ENCODE measurements around the gene SOAT2.

SOAT2 gene

DNA sequence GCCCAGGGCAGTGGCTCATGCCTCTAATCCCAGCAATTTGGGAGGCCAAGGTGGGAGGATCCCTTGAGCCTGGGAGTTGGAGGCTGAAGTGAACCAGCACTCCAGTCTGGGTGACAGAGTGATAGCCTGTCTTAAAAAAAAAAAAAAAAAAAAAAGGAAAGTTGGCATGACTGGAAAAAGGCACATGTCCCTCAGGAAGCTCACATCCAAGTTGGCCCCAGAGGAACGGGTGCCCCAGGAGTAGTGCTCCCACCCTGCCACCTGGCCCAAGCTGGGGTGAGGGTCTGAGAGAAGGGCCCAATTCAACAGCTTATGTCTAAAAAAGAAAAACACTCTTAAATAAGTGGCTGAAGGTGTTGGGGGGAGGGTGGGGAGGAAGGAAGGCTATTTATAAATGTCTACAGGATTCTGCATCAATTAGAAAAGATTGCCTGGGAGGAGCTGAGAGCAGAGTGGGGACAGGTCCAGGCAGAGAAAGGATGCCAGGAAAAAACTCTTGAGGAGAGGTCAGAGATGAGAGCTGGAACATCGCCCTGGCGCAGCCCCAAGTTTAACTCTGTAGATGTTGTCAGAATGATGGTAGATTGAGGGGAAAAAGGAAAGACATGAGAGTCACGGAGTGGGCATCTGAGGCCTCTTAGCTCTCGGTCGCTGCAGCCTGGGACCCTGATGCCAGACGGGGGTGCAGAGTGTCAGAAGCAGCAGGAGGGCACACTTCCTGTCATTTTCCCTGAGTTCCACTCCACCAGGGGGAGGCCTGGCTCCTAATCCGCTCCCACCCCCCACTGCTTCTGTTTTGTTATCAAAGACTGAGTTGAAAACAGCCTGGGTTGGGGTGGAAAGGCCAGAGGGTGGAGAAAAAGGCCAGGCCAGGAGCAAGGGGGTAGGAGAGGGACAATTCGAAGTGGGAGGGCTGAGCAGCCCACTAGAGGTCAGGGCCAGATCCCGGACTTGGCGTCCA is 31.4 kb upstream of the SOAT2 start:
- no peak for ATAC-seq
- Mint-ChIP-seq H3K27ac (peak overlapping the region; percentile 72), H3K36me3 (peaks cover 87% of the 10 kb centered on the region), H3K9me3 (no peaks in the 10 kb centered on the region), H3K4me1 (peaks cover 64% of the 10 kb centered on the region), H3K4me3 (no peak overlapping the region)
- no peak for DNase-seq (ENCODE audit: low spot score in 2 of 2)

DNA sequence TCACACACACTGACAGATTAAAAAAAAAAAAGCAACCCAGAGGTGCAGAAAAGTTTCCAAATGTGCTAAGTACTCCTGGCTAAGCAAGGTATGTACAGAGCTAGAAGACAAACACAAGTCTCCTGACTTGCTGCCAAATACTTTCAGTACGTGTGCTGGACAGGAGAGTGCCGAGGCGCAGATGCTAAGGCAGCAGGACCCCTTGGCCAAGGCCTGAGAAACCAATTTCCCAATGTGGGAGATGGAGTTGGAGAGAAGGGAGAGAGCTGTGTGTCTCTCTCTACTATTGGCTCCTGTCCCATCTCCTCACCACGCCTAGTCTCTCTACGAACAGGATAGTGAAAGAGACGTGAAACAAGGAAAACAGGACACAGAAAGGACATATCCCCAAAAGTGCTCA is 29.4 kb upstream of the SOAT2 start:
- DNase-seq (ENCODE audit: low spot score in 2 of 2) (no peak), ATAC-seq (no peak)
- peaks cover 78% of the 10 kb centered on the region for H3K36me3 Mint-ChIP-seq
- H3K4me3 Mint-ChIP-seq, result no peak overlapping the region
- peak overlapping the region; percentile 93 for H3K27ac Mint-ChIP-seq
- H3K4me1 Mint-ChIP-seq, result peaks cover 64% of the 10 kb centered on the region
- no peaks in the 10 kb centered on the region for H3K9me3 Mint-ChIP-seq

DNA sequence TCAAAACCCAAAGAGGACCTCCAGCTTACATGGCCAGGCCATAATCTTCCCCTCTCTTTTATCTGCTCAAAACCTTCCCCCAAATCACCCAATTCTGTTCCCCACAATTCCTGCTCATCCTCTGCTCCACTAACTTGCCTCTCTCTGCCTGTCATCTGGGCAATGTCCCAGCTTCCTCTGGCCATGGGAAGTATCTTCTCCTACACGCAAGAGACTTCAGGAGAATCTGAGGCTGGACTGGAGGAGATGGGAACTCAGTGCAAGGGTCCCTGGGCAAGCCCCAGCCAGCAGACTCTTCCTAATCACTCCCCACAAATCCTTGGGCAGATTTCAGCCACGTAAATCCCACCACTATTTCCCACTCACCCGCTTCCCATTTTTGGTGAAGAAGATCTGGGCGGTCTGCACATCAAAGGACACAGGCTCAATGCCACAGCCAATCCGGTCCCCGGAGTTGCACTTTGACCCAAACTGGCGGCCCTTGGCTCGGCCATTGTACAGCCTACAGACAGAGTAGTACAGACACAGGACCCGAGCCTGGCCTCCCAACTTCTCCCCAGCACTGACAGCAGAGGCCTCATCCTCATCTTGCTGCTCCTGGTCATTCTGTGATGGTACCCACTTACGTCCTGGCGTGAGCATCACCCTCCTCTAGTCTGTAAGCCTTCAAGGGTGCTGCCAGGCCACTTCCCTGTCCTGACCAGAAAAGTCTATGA is 28.8 kb upstream of the SOAT2 start:
- H3K4me3 Mint-ChIP-seq, result no peak overlapping the region
- no peak for ATAC-seq
- H3K36me3 Mint-ChIP-seq, result peaks cover 81% of the 10 kb centered on the region
- peaks cover 61% of the 10 kb centered on the region for H3K4me1 Mint-ChIP-seq
- no peak for DNase-seq (ENCODE audit: low spot score in 2 of 2)
- H3K9me3 Mint-ChIP-seq, result no peaks in the 10 kb centered on the region
- H3K27ac Mint-ChIP-seq, result peak overlapping the region; percentile 93

DNA sequence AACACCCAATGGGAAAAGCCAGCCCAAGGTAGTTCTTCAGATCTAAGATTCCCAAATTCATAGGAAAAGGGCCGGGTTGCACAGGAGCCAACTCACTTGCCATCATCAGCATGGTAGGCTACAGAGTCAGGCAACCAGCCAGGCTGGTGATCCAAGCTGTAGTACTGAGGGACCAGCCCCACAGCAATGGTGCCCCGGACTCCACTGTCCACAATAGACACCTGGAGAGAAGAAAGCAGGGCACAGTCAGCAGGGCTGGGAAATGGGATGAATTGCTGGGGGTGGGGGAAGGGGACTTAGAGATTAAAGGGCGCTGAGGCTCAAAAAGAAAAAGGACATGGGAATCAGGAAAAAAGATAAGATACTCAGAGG is 28.3 kb upstream of the SOAT2 start:
- H3K4me1 Mint-ChIP-seq, result peaks cover 64% of the 10 kb centered on the region
- peaks cover 84% of the 10 kb centered on the region for H3K36me3 Mint-ChIP-seq
- H3K9me3 Mint-ChIP-seq, result no peaks in the 10 kb centered on the region
- DNase-seq (ENCODE audit: low spot score in 2 of 2) (no peak), ATAC-seq (no peak)
- peak overlapping the region; percentile 93 for H3K27ac Mint-ChIP-seq
- H3K4me3 Mint-ChIP-seq, result no peak overlapping the region

DNA sequence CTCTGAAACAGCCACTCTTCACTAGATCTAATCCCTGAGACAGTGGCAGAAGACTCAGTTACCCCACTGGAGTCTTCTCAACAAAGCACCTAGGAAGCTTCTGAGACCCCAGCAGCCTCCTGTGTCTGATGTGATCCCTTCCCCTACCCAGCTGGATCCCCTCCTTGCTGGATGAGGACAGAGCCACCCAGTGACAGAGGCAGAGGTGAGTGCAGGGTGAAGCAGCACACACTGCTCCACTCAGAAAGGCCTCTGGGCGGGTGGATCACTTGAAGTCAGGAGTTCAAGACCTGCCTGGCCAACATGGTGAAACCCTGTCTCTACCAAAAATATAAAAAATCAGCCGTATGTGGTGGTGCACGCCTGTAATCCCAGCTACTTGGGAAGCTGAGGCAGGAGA is 26.8 kb upstream of the SOAT2 start:
- no peaks in the 10 kb centered on the region for H3K9me3 Mint-ChIP-seq
- H3K4me3 Mint-ChIP-seq, result no peak overlapping the region
- H3K4me1 Mint-ChIP-seq, result peaks cover 63% of the 10 kb centered on the region
- peaks cover 71% of the 10 kb centered on the region for H3K36me3 Mint-ChIP-seq
- DNase-seq (ENCODE audit: low spot score in 2 of 2) (no peak), ATAC-seq (no peak)
- H3K27ac Mint-ChIP-seq, result peak overlapping the region; percentile 52

DNA sequence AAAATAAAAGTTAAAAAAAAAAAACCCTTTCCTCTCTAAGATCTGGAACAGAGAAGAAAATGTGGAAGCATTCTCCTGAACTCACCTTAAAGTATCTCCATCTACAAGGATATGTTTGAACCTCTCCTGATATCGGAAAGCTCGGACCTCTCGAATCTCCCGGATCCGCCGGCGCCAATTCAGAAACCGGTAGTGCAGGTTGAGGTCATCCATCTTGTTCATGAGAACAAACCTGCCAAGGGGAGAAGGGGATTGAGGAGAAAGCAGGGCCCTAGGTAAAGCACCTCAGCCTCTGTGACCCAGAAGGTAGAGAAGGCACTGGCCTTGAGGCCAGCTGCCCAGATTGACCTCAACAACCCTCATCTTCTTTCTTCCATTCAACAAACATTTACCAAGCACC is 26.3 kb upstream of the SOAT2 start:
- Mint-ChIP-seq H3K9me3 (no peaks in the 10 kb centered on the region), H3K4me3 (peak overlapping the region; percentile 86), H3K27ac (peak overlapping the region; percentile 52), H3K4me1 (peaks cover 58% of the 10 kb centered on the region), H3K36me3 (peaks cover 66% of the 10 kb centered on the region)
- no peak for ATAC-seq
- no peak for DNase-seq (ENCODE audit: low spot score in 2 of 2)

DNA sequence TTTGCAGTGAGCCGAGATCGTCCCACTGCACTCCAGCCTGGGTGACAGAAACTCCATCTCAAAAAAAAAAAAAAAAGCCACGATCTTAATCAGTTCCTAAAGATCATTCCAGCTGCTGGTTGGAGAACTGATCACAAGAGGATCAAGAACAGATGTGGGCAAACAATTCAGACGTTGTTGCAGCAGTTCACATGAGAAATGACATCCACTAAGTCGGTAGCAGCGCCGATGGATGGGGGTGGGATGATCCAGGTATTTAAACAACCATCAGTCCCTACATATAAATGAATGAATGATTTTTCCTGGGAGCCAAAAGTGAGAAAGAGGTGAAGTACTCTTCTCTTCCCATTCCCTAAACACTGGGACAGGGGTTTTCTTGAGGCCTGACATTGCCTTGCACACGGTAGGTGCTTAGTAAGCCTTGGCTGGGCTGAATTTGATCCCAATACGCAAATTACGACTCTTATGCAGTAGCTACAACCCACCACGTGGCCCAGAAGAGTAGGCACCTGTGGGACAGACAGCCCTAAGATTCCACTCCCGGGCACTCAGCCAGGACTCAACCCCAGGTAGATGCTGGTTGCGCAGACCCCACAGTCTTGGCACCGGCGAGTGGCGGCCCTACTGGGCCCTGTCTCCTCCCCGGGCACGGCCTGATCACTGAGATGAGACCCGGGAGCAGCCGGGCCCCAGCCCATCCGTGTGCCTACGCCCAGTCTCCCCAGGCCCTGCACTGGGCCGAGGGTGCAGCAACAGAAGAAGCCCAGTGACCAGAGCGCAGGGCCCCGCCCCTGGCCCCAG is 24.7 kb upstream of the SOAT2 start:
- Mint-ChIP-seq H3K4me3 (peak overlapping the region; percentile 86), H3K36me3 (peaks cover 50% of the 10 kb centered on the region), H3K27ac (peak overlapping the region; percentile 95), H3K4me1 (peaks cover 55% of the 10 kb centered on the region), H3K9me3 (no peaks in the 10 kb centered on the region)
- ATAC-seq (peak; percentile 42), DNase-seq (ENCODE audit: low spot score in 2 of 2) (no peak)

DNA sequence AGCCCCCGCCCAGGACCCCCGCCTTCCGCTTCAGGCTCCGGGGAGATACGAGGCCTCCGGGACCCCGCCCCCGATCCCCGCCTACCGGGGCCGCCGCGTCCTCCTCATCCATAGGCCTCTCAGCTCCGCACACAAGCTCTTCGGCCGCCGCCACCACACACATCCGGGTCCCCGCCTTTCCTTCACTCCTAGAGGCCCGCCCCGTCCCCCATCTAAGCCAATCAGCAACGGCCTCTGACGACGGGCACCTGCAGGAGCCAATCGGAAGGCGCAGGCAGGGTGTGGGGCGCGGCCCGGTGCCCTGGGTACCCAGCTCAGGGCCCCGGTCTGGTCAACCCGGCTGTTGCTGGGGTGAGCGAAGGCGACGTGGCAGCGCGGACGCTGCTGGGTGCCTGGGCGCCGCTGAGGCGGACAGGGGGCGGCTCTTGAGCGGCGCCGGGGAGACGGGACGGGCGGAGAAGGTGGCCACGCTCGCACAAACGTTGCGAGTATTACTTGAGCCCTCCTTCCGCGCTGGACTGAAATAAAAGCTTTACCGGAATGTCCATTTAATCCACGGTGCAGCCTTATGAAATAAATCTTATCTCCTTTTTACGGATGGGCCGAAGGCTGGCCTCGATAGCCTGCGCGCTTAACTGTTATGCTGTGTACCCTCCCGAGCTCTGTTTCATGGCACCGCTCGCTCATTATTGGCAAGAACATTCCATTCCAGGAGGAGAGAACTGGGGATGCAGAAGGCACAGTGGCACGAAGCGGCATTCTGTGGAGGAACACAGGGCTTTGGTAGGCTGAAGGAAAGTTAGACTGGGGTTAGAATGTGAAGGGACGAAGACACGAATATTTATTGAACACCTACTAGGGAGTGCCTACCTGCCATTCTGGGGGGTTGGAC is 23.8 kb upstream of the SOAT2 start, which contains the start of gene SPRYD3:
Gene SPRYD3, minus strand, starts transcription at position 165 of the 892 bp plus-strand sequence. Its CDS starts 57 bp downstream, at position 108.
- DNase-seq (ENCODE audit: low spot score in 2 of 2) (peak; percentile 100), ATAC-seq (peak; percentile 98)
- H3K9me3 Mint-ChIP-seq, result no peaks in the 10 kb centered on the region
- H3K4me1 Mint-ChIP-seq, result peaks cover 49% of the 10 kb centered on the region
- peaks cover 41% of the 10 kb centered on the region for H3K36me3 Mint-ChIP-seq
- peak within 1 kb of the TSS; percentile 95 for H3K27ac Mint-ChIP-seq
- peak within 1 kb of the TSS; percentile 86 for H3K4me3 Mint-ChIP-seq

DNA sequence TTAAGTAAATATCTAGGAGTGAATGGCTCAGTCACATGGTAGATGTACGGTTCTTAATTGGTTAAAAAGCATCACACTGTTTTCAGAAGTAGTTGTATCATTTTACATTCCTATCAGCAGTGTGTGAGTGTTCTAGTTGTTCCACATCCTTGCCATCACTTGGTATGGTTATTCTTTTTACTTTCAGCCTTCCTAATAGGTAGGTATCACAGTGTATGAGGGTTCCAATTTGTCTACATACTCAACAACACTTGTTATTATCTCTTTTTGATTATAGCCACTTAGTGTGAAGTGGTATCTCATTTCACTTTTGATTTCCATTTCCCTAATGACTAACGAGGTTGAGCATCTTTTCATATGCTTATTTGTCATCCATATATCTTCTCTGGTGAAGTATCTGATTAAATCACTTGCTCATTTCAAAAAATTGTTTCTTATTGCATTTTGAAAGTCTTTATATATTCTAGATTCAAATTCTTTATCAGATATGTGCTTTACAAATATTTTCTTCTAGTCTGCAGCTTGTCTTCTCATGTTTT is 20.6 kb upstream of the SOAT2 start:
- no peak for DNase-seq (ENCODE audit: low spot score in 2 of 2)
- ATAC-seq, result no peak
- Mint-ChIP-seq H3K9me3 (no peaks in the 10 kb centered on the region), H3K4me1 (peaks cover 21% of the 10 kb centered on the region), H3K36me3 (peaks cover 13% of the 10 kb centered on the region), H3K4me3 (no peak overlapping the region), H3K27ac (no peak overlapping the region)

DNA sequence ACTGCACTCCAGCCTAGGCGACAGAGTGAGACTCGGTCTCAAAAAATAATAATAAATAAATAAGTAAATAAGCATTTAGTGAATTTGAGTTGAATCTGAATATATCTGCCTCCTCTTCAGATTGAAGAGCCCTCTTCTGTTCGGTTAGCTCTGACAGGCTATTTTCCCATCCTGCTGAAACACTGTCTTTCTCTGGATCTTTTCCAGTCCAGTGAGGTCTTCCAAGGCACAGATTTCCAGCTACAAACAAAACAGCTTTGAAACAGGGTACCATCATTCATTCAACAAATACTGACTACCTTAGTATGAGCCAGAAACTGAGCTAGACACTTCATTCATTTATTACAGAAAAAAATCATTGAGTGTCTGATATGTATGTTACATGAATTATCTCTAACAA is 16.9 kb upstream of the SOAT2 start:
- DNase-seq (ENCODE audit: low spot score in 2 of 2) (no peak), ATAC-seq (no peak)
- H3K9me3 Mint-ChIP-seq, result no peaks in the 10 kb centered on the region

DNA sequence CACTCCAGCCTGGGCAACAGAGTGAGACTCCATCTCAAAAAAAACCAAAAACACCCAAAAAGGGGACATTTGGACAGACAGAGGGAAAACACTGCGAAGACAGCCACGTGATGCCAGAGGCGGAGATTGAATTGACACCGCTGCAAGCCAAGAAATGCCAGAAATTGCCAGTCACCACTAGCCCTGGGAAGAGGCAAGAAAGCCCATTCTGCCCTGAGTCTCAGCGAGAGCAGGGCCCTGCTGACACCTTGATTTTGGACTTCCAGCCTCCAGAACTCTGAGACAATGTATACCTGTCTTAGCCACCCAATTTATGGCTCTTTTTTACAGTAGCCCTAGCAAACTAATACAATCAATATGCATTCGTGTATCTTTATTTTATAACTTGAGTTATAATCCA is 13.2 kb upstream of the SOAT2 start:
- no peaks in the 10 kb centered on the region for H3K9me3 Mint-ChIP-seq
- no peak overlapping the region for H3K27ac Mint-ChIP-seq
- DNase-seq (ENCODE audit: low spot score in 2 of 2) (no peak), ATAC-seq (no peak)
- H3K4me1 Mint-ChIP-seq, result no peaks in the 10 kb centered on the region
- no peak overlapping the region for H3K4me3 Mint-ChIP-seq
- no peaks in the 10 kb centered on the region for H3K36me3 Mint-ChIP-seq

More for the DNA sequence above, 16.9 kb upstream of the SOAT2 start:
- H3K4me3 Mint-ChIP-seq, result no peak overlapping the region
- H3K36me3 Mint-ChIP-seq, result no peaks in the 10 kb centered on the region
- no peak overlapping the region for H3K27ac Mint-ChIP-seq
- no peaks in the 10 kb centered on the region for H3K4me1 Mint-ChIP-seq

DNA sequence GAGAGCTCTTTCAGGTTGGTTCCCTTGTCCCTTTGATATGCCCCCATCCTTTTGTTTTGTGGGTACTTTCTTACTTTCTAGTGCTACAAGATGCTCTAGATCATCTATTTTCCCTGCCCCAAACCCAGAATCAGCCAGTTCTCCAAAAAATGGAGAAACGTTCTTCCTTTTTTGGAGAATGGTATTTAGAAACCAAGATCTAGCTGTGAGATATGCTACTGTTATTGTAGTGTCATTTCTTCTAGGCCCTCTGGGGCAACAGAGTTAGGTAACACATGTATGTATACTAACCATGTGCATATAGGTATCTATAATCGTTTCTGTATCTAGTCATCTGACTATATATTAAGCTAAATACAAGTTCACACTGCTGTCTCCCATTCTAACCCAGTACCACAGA is 12.7 kb upstream of the SOAT2 start:
- DNase-seq (ENCODE audit: low spot score in 2 of 2) (no peak), ATAC-seq (no peak)
- Mint-ChIP-seq H3K27ac (no peak overlapping the region), H3K4me1 (no peaks in the 10 kb centered on the region), H3K4me3 (no peak overlapping the region), H3K9me3 (no peaks in the 10 kb centered on the region), H3K36me3 (no peaks in the 10 kb centered on the region)

DNA sequence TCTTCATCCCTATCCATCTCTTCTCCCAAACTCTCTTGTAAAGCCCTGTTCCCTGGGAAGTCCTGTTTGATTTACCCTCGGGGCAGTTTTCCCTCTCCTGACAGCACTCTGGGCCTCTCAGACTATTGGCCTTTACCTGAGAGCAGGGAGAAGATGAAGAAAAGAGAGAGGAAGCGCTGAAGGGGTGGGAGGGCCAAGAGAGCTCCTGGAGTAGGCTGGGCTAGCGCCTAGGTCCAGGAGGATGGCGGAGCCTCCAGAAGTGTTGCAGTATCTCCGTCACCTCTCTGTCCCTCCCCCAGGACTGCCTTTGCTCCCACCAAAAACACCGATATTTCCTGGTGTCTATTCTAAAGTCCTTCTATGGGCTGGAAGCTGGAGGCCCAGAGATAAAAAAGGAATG is 11.5 kb upstream of the SOAT2 start:
- DNase-seq (ENCODE audit: low spot score in 2 of 2) (no peak), ATAC-seq (no peak)
- H3K27ac Mint-ChIP-seq, result peak overlapping the region; percentile 15
- H3K9me3 Mint-ChIP-seq, result no peaks in the 10 kb centered on the region
- peaks cover 7% of the 10 kb centered on the region for H3K4me1 Mint-ChIP-seq
- H3K4me3 Mint-ChIP-seq, result no peak overlapping the region
- H3K36me3 Mint-ChIP-seq, result no peaks in the 10 kb centered on the region

DNA sequence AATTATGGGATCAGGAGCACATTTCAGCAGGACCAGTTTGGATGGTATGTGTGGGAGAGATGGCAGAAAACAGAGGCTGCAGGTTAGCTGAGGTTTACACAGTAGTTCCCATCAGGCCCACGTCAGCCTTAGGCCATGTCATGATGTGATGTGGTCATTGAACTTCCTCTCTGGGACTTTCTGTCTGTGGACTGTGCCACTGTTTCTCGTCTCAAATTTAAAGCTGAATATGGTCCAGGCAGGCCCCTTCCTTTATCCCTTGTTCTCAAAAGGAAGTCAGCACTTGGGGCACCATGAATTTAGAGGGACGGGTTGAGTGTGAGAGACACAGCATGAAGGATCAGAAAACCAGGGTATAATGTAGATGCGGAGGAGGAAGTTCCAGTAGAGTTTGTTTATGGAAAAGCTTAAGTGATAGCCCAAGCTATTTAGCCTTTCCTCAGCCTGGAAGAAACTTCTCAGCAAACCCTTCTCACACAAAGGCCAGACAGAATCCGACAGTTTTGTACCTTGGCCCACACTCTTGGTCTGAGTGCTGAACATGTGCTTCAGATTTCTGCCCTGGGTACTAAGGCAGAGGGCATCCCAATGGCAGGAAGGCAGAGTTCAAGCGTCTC is 9.4 kb upstream of the SOAT2 start:
- DNase-seq (ENCODE audit: low spot score in 2 of 2) (no peak), ATAC-seq (peak; percentile 22)
- H3K36me3 Mint-ChIP-seq, result peaks cover 4% of the 10 kb centered on the region
- H3K4me1 Mint-ChIP-seq, result peaks cover 28% of the 10 kb centered on the region
- no peak overlapping the region for H3K4me3 Mint-ChIP-seq
- no peaks in the 10 kb centered on the region for H3K9me3 Mint-ChIP-seq
- peak overlapping the region; percentile 43 for H3K27ac Mint-ChIP-seq
